Neural cell (in vitro differentiated cells): Measurements from ENCODE around the gene HPD.

Source experiments
- EP300 ChIP-seq: fragments of 450-650 bp; conservative IDR thresholded peaks from 2 replicates; pipeline ENCODE4 v1.6.1; 2014; ENCODE audit warnings: antibody characterized with exemption, mild to moderate bottlenecking, moderate library complexity; ENCODE audit not compliant: poor library complexity, severe bottlenecking
- EZH2 ChIP-seq: fragments of 200-600, 300-800 bp; shearing (Covaris generic), sonication (generic); IDR thresholded peaks from 2 replicates; pipeline ENCODE4 v1.6.1; 2014; ENCODE audit warnings: antibody characterized with exemption, low read length, borderline replicate concordance, mild to moderate bottlenecking; ENCODE audit not compliant: insufficient read depth, poor library complexity, severe bottlenecking
- MXI1 ChIP-seq: fragments of 450-650 bp; conservative IDR thresholded peaks from 2 replicates; pipeline ENCODE4 v1.6.1; 2014; ENCODE audit warnings: antibody characterized with exemption, mild to moderate bottlenecking; ENCODE audit not compliant: poor library complexity, severe bottlenecking
- POLR2AphosphoS5 ChIP-seq: IDR thresholded peaks from 2 replicates; pipeline ENCODE4 v1.6.1; 2012
- TAF1 ChIP-seq: IDR thresholded peaks from 2 replicates; pipeline ENCODE4 v1.6.1; 2012; ENCODE audit warnings: low read depth
- TF ChIP-seq, protein P1 (sequence below): fragments of 450-650 bp; IDR thresholded peaks from 2 replicates; pipeline ENCODE4 v1.5.1; 2014; ENCODE audit warnings: antibody characterized with exemption, mild to moderate bottlenecking, moderate library complexity; ENCODE audit not compliant: poor library complexity, severe bottlenecking

DNA sequence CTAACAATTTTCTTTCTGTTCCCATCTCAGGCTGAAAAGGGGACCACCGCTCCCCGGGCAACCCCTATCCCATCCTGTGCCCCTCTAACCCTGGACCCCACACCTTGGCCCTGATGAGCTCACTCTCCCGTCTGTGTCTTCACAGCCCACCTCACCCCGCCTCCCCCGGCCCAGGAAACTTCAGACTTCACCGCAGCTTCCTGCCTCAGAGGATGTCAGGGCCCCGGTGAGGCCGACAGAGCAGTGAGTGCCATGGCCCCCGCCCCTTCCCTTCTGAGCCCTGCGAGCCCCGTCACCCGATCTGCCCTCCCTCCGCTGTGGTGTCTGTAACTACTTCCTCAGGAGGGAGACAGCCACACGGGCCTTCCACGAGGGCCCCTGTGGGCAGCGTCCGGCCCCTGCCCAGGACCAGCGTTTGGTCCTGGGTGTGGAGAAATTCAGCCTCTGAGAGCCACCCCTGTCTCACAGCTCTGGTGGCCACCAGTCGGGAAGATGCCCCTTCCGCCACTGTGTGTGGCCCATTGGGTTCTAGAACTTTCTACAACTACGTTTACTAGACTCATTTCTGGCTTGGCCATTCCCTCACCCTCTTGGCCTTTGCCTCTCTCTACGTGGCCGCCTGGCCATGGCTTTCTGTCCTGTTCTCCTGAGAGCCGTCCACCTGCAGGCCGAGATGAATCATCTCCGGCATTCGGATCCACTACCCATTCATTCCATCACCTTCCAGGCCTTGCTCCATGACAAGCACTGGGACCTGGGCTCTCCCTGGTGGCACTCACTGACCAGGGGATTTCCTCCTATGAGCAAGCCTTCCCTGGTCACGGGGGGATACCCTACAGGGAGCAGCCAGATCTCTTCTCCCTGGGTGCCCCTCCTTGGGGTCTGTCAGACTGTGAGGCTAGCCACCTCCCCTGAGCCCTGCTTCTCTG lies 68.6 kb downstream of the HPD start:
- TF ChIP-seq, protein P1, sequence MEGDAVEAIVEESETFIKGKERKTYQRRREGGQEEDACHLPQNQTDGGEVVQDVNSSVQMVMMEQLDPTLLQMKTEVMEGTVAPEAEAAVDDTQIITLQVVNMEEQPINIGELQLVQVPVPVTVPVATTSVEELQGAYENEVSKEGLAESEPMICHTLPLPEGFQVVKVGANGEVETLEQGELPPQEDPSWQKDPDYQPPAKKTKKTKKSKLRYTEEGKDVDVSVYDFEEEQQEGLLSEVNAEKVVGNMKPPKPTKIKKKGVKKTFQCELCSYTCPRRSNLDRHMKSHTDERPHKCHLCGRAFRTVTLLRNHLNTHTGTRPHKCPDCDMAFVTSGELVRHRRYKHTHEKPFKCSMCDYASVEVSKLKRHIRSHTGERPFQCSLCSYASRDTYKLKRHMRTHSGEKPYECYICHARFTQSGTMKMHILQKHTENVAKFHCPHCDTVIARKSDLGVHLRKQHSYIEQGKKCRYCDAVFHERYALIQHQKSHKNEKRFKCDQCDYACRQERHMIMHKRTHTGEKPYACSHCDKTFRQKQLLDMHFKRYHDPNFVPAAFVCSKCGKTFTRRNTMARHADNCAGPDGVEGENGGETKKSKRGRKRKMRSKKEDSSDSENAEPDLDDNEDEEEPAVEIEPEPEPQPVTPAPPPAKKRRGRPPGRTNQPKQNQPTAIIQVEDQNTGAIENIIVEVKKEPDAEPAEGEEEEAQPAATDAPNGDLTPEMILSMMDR, result no peak
- TF ChIP-seq POLR2AphosphoS5, result no peak
- no peak for TF ChIP-seq TAF1
- no peak for TF ChIP-seq EZH2
- no peak for TF ChIP-seq MXI1
- TF ChIP-seq EP300, result no peak
